Naive thymus-derived CD8-positive, alpha-beta T cell (primary cell): ENCODE measurements around the gene ALDH3B1. TPM values are rescaled to one million over a fixed set of nuclear protein-coding genes. Genes with fewer than 3 reads are reported as not detected.

ENCODE experiments used
- ATAC-seq, 2 donors: fragments of 150-1000 bp; cut with Tn5 transposase in 1 of 2; sonication (Bioruptor Pico), chemical (Tn5 transposase) in 1 of 2; 1 replicate in 1 of 2; 2 replicates in 1 of 2; pipeline ENCODE4 v1.10.0; 2021; ENCODE audit warnings: mild to moderate bottlenecking in 2 of 2, moderate library complexity in 2 of 2
- POLR2A ChIA-PET: fragments of 350-600 bp; sonication (Branson Sonifier 250); formaldehyde crosslinking; loops from one replicate; lab custom pipeline; 2021; ENCODE audit warnings: antibody characterized with exemption; lab: Charles Lee
- DNase-seq, 10 donors: peaks; one replicate each; pipeline versions ENCODE4 v3.0.0 to v3.0.0-alpha.2; 2020 to 2022
- H3K27ac Mint-ChIP-seq, 10 donors: one replicate each; pipeline ENCODE4 v1.8.0; 2020 to 2022; ENCODE audit warnings: mild to moderate bottlenecking in 10 of 10, mixed read lengths in 10 of 10, moderate library complexity in 4 of 10, inconsistent platforms in 1 of 10
- H3K27me3 Mint-ChIP-seq, 5 donors: one replicate each; pipeline ENCODE4 v1.8.0; 2021 to 2022; ENCODE audit warnings: mixed read lengths in 5 of 5
- H3K36me3 Mint-ChIP-seq, 3 donors: one replicate each; pipeline ENCODE4 v1.8.0; 2020 to 2022; ENCODE audit warnings: mixed read lengths in 3 of 3, mild to moderate bottlenecking in 2 of 3, inconsistent platforms in 1 of 3
- H3K4me1 Mint-ChIP-seq, 4 donors: one replicate each; pipeline ENCODE4 v1.8.0; 2021 to 2022; ENCODE audit warnings: mixed read lengths in 4 of 4
- H3K4me3 Mint-ChIP-seq, 10 donors: one replicate each; pipeline ENCODE4 v1.8.0; 2020 to 2022; ENCODE audit warnings: mild to moderate bottlenecking in 10 of 10, mixed read lengths in 10 of 10, moderate library complexity in 6 of 10, inconsistent platforms in 1 of 10
- H3K9me3 Mint-ChIP-seq, 9 donors: one replicate each; pipeline ENCODE4 v1.8.0; 2020 to 2022; ENCODE audit warnings: mixed read lengths in 9 of 9, mild to moderate bottlenecking in 3 of 9, inconsistent platforms in 1 of 9, moderate library complexity in 1 of 9
- polyA plus RNA-seq, 3 donors: library from polyadenylated mRNA; unstranded; fragments of 300-500 nt; fragmentation: Illumina TruSeq; gene quantifications; one replicate each; pipeline ENCODE4 v1.2.3, GENCODE V29; 2021
- total RNA-seq, 8 experiments: library from RNA in 2 of 8; stranded (reverse) in 2 of 8; gene quantifications; one replicate each; pipeline ENCODE4 v1.2.3 and lab custom pipeline; 2021 to 2026

ALDH3B1 gene
- total and polyA plus RNA-seq, 5 experiments from 2014 or later: 0.09 to 0.39 TPM; not detected in 3

- Mint-ChIP-seq H3K4me3 (peak overlapping the region; percentile 80 to 96 (median 90)), H3K36me3 (peaks cover 0 to 7% (median 0%) of the 10 kb centered on the region in 3 donors), H3K9me3 (no peaks in the 10 kb centered on the region), H3K4me1 (peaks cover 15 to 40% (median 38%) of the 10 kb centered on the region in 4 donors), H3K27me3 (no peaks in the 10 kb centered on the region), H3K27ac (peak overlapping the region; percentile 91 to 97 (median 94))
- ATAC-seq: peak in 1 of 2 donors; percentile 4
- peak in 1 of 10 donors; percentile 61 for DNase-seq
- POLR2A ChIA-PET: interaction anchor here (0.6 to 3.5 kb wide), 7 partner anchors 7 to 172 kb away, joined by 3 to 23 read pairs (median 4); partner anchors contain the start of gene NDUFS8
Observed at GRCh38 chr11:68039526-68040086, 29.5 kb downstream of the ALDH3B1 start.

- H3K36me3 Mint-ChIP-seq: peaks cover 0 to 9% (median 0%) of the 10 kb centered on the region in 3 donors
Observed at GRCh38 chr11:68040101-68040956, 30.2 kb downstream of the ALDH3B1 start.

GRCh38 chr11:68040957-68041591 lies 30.9 kb downstream of the ALDH3B1 start:
- DNase-seq (peak in 1 of 10 donors; percentile 63), ATAC-seq (no peak)
- POLR2A ChIA-PET: interaction anchor here (2.1 to 3.5 kb wide), 2 partner anchors 10 to 14 kb away, joined by 7 to 23 read pairs; partner anchors contain the start of gene NDUFS8
- Mint-ChIP-seq H3K9me3 (no peaks in the 10 kb centered on the region), H3K27ac (peak overlapping the region; percentile 92 to 97 (median 94)), H3K4me3 (peak overlapping the region in 9 of 10 donors; percentile 80 to 96 (median 90)), H3K27me3 (no peaks in the 10 kb centered on the region), H3K36me3 (peaks cover 0 to 11% (median 0%) of the 10 kb centered on the region in 3 donors), H3K4me1 (peaks cover 15 to 39% (median 35%) of the 10 kb centered on the region in 4 donors)

More at GRCh38 chr11:68040101-68040956, 30.2 kb downstream of the ALDH3B1 start:
- H3K4me3 Mint-ChIP-seq: peak overlapping the region; percentile 80 to 96 (median 90)
- peak; percentile 52 to 61 for ATAC-seq
- peak in 9 of 10 donors; percentile 22 to 69 (median 43) for DNase-seq
- no peaks in the 10 kb centered on the region for H3K27me3 Mint-ChIP-seq
- H3K4me1 Mint-ChIP-seq: peaks cover 15 to 39% (median 38%) of the 10 kb centered on the region in 4 donors
- no peaks in the 10 kb centered on the region for H3K9me3 Mint-ChIP-seq
- peak overlapping the region; percentile 91 to 97 (median 94) for H3K27ac Mint-ChIP-seq
- POLR2A ChIA-PET: interaction anchor here (0.6 to 3.5 kb wide), 4 partner anchors 8 to 80 kb away, joined by 3 to 23 read pairs (median 6); partner anchors contain the start of gene NDUFS8

- POLR2A ChIA-PET: interaction anchor here (3.5 kb wide), 1 partner anchor 11 kb away, joined by 23 read pairs; the partner anchor contains the start of gene NDUFS8
- Mint-ChIP-seq H3K4me1 (peaks cover 14 to 37% (median 31%) of the 10 kb centered on the region in 4 donors), H3K27me3 (no peaks in the 10 kb centered on the region), H3K27ac (peak overlapping the region in 8 of 10 donors; percentile 36 to 94 (median 90)), H3K36me3 (peaks cover 0 to 17% (median 0%) of the 10 kb centered on the region in 3 donors), H3K9me3 (no peaks in the 10 kb centered on the region), H3K4me3 (peak overlapping the region in 8 of 10 donors; percentile 4 to 78 (median 52))
- DNase-seq (peak in 1 of 10 donors; percentile 57), ATAC-seq (no peak)
Observed at GRCh38 chr11:68041617-68042218, 31.6 kb downstream of the ALDH3B1 start.

GRCh38 chr11:68042219-68043028 lies 32.3 kb downstream of the ALDH3B1 start:
- Mint-ChIP-seq H3K27me3 (no peaks in the 10 kb centered on the region), H3K4me1 (peaks cover 9 to 29% (median 24%) of the 10 kb centered on the region in 4 donors), H3K27ac (peak overlapping the region in 3 of 10 donors; percentile 18 to 49 (median 25)), H3K4me3 (peak overlapping the region in 2 of 10 donors; percentile 10 to 14), H3K36me3 (peaks cover 0 to 17% (median 0%) of the 10 kb centered on the region in 3 donors), H3K9me3 (no peaks in the 10 kb centered on the region)
- peak in 1 of 10 donors; percentile 35 for DNase-seq
- POLR2A ChIA-PET: interaction anchor here (0.6 kb wide), 1 partner anchor 162 kb away, joined by 9 read pairs; no protein-coding TSS in a partner anchor
- ATAC-seq: no peak

GRCh38 chr11:68043029-68043348 lies 32.9 kb downstream of the ALDH3B1 start:
- POLR2A ChIA-PET: interaction anchor here (0.6 kb wide), 1 partner anchor 161 kb away, joined by 9 read pairs; no protein-coding TSS in a partner anchor
- DNase-seq: peak in 1 of 10 donors; percentile 58
- H3K4me1 Mint-ChIP-seq: peaks cover 9 to 25% (median 19%) of the 10 kb centered on the region in 4 donors

GRCh38 chr11:68043349-68044144 lies 33.4 kb downstream of the ALDH3B1 start:
- H3K4me1 Mint-ChIP-seq: peaks cover 9 to 25% (median 19%) of the 10 kb centered on the region in 4 donors
- POLR2A ChIA-PET: no interaction called here
- H3K27ac Mint-ChIP-seq: no peak overlapping the region
- ATAC-seq (no peak), DNase-seq (peak in 1 of 10 donors; percentile 50)
- H3K9me3 Mint-ChIP-seq: no peaks in the 10 kb centered on the region
- H3K36me3 Mint-ChIP-seq: peaks cover 0 to 17% (median 0%) of the 10 kb centered on the region in 3 donors
- H3K4me3 Mint-ChIP-seq: no peak overlapping the region
- no peaks in the 10 kb centered on the region for H3K27me3 Mint-ChIP-seq

More at GRCh38 chr11:68043029-68043348, 32.9 kb downstream of the ALDH3B1 start:
- H3K27me3 Mint-ChIP-seq: no peaks in the 10 kb centered on the region
- no peak overlapping the region for H3K27ac Mint-ChIP-seq
- no peak overlapping the region for H3K4me3 Mint-ChIP-seq
- no peaks in the 10 kb centered on the region for H3K9me3 Mint-ChIP-seq
- H3K36me3 Mint-ChIP-seq: peaks cover 0 to 17% (median 0%) of the 10 kb centered on the region in 3 donors
- ATAC-seq: no peak

- Mint-ChIP-seq H3K4me3 (no peak overlapping the region), H3K9me3 (no peaks in the 10 kb centered on the region), H3K4me1 (peaks cover 9 to 22% (median 18%) of the 10 kb centered on the region in 4 donors), H3K27ac (peak overlapping the region in 1 of 10 donors; percentile 25), H3K36me3 (peaks cover 0 to 23% (median 0%) of the 10 kb centered on the region in 3 donors), H3K27me3 (no peaks in the 10 kb centered on the region)
- peak in 1 of 10 donors; percentile 52 for DNase-seq
- POLR2A ChIA-PET: no interaction called here
- no peak for ATAC-seq
Observed at GRCh38 chr11:68044145-68044813, 34.2 kb downstream of the ALDH3B1 start.

GRCh38 chr11:68044898-68045351 lies 34.8 kb downstream of the ALDH3B1 start:
- no peaks in the 10 kb centered on the region for H3K9me3 Mint-ChIP-seq
- no peaks in the 10 kb centered on the region for H3K27me3 Mint-ChIP-seq
- no peak overlapping the region for H3K27ac Mint-ChIP-seq
- H3K36me3 Mint-ChIP-seq: peaks cover 0 to 23% (median 0%) of the 10 kb centered on the region in 3 donors
- POLR2A ChIA-PET: no interaction called here
- H3K4me1 Mint-ChIP-seq: peaks cover 7 to 16% (median 15%) of the 10 kb centered on the region in 4 donors
- H3K4me3 Mint-ChIP-seq: no peak overlapping the region
- peak in 1 of 10 donors; percentile 51 for DNase-seq
- ATAC-seq: no peak
